ENCODE measurements around the gene ZDHHC7.

- TF ChIP-seq CTCF (IDR thresholded peaks at IDR 0.05) (no peak), POLR2A (IDR thresholded peaks at IDR 0.05) (no peak)
Observed at GRCh38 chr16:85006639-85007038, 4.7 kb downstream of the ZDHHC7 start.

Measured in heart left ventricle (tissue), 13 donors.